Body of pancreas (tissue), 4 donors: ENCODE data around the gene UNC119B.

ENCODE experiments used
- POLR2A ChIP-seq, 3 donors: fragments of 450-650 bp; IDR thresholded peaks; one replicate each; pipeline ENCODE4 v1.6.1; 2016; ENCODE audit warnings: antibody characterized with exemption in 3 of 3, mild to moderate bottlenecking in 2 of 3
- TF ChIP-seq, protein P1 (sequence below), 7 experiments: fragments of 450-650 bp in 4 of 7; fragments of 200-600 bp in 3 of 7; sonication (generic) in 3 of 7; IDR thresholded peaks; one replicate each; pipeline ENCODE4 v1.5.1; 2016 to 2019; ENCODE audit warnings: antibody characterized with exemption in 7 of 7

DNA sequence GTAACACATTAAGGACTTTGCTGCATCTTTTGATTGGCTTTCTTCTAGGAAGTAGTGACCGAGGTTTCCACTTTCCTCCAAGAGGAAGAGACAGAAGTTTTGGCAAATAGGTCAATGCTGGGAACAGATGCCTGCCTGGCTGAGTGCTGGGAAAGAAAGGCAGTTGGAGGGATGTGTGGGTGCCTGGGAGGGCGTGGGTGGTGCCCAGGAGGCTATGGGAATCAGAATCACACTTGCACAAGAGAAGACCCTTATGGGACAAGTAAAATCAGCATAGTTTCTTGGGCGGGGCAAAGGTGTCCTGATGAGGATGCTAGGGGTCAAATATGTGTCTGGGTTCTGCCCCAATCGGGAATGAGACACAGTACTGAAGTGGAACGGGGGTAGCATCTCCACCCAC is 14.5 kb downstream of the UNC119B start:
- no peak for TF ChIP-seq POLR2A (IDR thresholded peaks at IDR 0.05)
- TF ChIP-seq, protein P1, sequence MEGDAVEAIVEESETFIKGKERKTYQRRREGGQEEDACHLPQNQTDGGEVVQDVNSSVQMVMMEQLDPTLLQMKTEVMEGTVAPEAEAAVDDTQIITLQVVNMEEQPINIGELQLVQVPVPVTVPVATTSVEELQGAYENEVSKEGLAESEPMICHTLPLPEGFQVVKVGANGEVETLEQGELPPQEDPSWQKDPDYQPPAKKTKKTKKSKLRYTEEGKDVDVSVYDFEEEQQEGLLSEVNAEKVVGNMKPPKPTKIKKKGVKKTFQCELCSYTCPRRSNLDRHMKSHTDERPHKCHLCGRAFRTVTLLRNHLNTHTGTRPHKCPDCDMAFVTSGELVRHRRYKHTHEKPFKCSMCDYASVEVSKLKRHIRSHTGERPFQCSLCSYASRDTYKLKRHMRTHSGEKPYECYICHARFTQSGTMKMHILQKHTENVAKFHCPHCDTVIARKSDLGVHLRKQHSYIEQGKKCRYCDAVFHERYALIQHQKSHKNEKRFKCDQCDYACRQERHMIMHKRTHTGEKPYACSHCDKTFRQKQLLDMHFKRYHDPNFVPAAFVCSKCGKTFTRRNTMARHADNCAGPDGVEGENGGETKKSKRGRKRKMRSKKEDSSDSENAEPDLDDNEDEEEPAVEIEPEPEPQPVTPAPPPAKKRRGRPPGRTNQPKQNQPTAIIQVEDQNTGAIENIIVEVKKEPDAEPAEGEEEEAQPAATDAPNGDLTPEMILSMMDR (IDR thresholded peaks at IDR 0.05): no peak
